Heart right ventricle (tissue), 16 donors: ENCODE measurements around the gene TDRKH. TPM values are rescaled to one million over a fixed set of nuclear protein-coding genes. Genes with fewer than 3 reads are reported as not detected.
A peak's percentile ranks its signal among the peaks of the same experiment; 100 is the strongest.

Source experiments
- ATAC-seq, 8 donors: fragments of 200-7000 bp; cut with Tn5 transposase; one replicate each; pipeline ENCODE4 v1.9.1; 2020; ENCODE audit warnings: mild to moderate bottlenecking in 8 of 8, moderate library complexity in 8 of 8, moderate number of reproducible peaks in 1 of 8
- DNase-seq, 2 donors: peaks; one replicate each; pipeline ENCODE4 v3.0.0-alpha.2; 2020
- H3K27ac ChIP-seq, 10 donors: fragments of 200-600 bp; sonication (generic) in 2 of 10; one replicate each; pipeline versions ENCODE4 v1.5.0 to v1.8.0; 2020 to 2022; ENCODE audit warnings: mild to moderate bottlenecking in 3 of 10
- H3K27me3 ChIP-seq, 7 donors: fragments of 200-600 bp; one replicate each; pipeline ENCODE4 v1.8.0; 2021 to 2022; ENCODE audit warnings: mild to moderate bottlenecking in 2 of 7
- H3K36me3 ChIP-seq, 9 donors: fragments of 200-600 bp; sonication (generic) in 1 of 9; one replicate each; pipeline versions ENCODE4 v1.5.0 to v1.8.0; 2020 to 2022; ENCODE audit warnings: mild to moderate bottlenecking in 2 of 9
- H3K4me1 ChIP-seq, 9 donors: fragments of 200-600 bp; sonication (generic) in 1 of 9; one replicate each; pipeline versions ENCODE4 v1.5.0 to v1.8.0; 2020 to 2022; ENCODE audit warnings: mild to moderate bottlenecking in 4 of 9
- H3K4me3 ChIP-seq, 10 donors: fragments of 200-600 bp; sonication (generic) in 2 of 10; one replicate each; pipeline versions ENCODE4 v1.5.0 to v1.8.0; 2020 to 2022; ENCODE audit warnings: mild to moderate bottlenecking in 7 of 10, moderate library complexity in 2 of 10
- H3K9me3 ChIP-seq, 11 donors: fragments of 200-600 bp in 10 of 11; sonication (generic) in 2 of 11; one replicate each; pipeline versions ENCODE4 v1.5.0 to v1.8.0; 2013 to 2022; ENCODE audit warnings: mild to moderate bottlenecking in 2 of 11, control low read depth in 1 of 11, moderate library complexity in 1 of 11
- CTCF ChIP-seq, 9 donors: fragments of 200-600 bp; sonication (generic) in 2 of 9; IDR thresholded peaks; one replicate each; pipeline versions ENCODE4 v1.5.0 to v1.8.0; 2021 to 2022; ENCODE audit warnings: antibody characterized with exemption in 9 of 9, mild to moderate bottlenecking in 5 of 9, moderate library complexity in 1 of 9
- WGBS, 2 donors: extraction: QIAGEN DNeasy Blood & Tissue Kit; methylation state at CpG; one replicate each; pipeline ENCODE4 v1.1.7; 2013; ENCODE audit warnings: inconsistent platforms in 1 of 2; 5-methylcytosine and 5-hydroxymethylcytosine counted together
- intact Hi-C, 10 donors: fragments of 100-400 bp; cut with DNase I; formaldehyde crosslinking; loops; one replicate each; pipeline versions ENCODE4 v1.11.1 to v1.14.2; 2022
- polyA plus RNA-seq, 2 donors: library from polyadenylated mRNA; stranded (reverse); fragments of 200-250 nt; gene quantifications; one replicate each; pipeline ENCODE4 v1.2.3, GENCODE V29; 2013
- total RNA-seq, 10 donors: library from RNA; stranded (reverse); fragmentation: NEBNext Ultra II Directional in 3 of 10; extraction: Animal tissue kit (Norgen Biotek cat#: 25700) in 3 of 10; gene quantifications; one replicate each; pipeline versions ENCODE4 v1.2.1 to v1.2.4, GENCODE V29; 2021 to 2023
- donor health status: Arrhythmogenic right ventricular cardiomyopathy.
- donor health status: ischemic (EF 13 %, LVEDD 7.1; RV severe dilation, severe dysfunction).
- donor health status: healthy with polysubstance abuse.
- donor health status: DM: no; HTN: yes; CAD: no.
- donor health status: DM: no; HTN: no; CAD: no.
- donor health status: ischemic (EF 25% LVEDD 6.9; RV normal size, moderate dysfunction).
- donor health status: ischemic (EF 25% LVEDD 5.7; RV mildly dilated, moderate dysfunction).
- donor health status: healthy.
- donor health status: DM: yes; HTN: yes; CAD: no.
- donor health status: Ischemic cardiomyopathy.
- donor health status: ischemic (EF 35%, LVEDD 5.7; RV mildly dilated, moderate dysfunction).
- donor health status: nonischemic (EF 11% LVEDD 7.7; RV severe dilation, severe dysfunction).
- donor health status: DM: yes; HTN: yes; CAD: no.
- donor health status: PGD.
- donor health status: ischemic (EF 29% LVEDD 5.4; RV normal size, mild dysfunction).
- donor health status: nonischemic (EF 23%, LVEDD 6.1; RV moderate dilation, normal function).

TDRKH gene
- total and polyA plus RNA-seq, 12 donors: 3.4 to 7.6 (median 5.0) TPM

DNA sequence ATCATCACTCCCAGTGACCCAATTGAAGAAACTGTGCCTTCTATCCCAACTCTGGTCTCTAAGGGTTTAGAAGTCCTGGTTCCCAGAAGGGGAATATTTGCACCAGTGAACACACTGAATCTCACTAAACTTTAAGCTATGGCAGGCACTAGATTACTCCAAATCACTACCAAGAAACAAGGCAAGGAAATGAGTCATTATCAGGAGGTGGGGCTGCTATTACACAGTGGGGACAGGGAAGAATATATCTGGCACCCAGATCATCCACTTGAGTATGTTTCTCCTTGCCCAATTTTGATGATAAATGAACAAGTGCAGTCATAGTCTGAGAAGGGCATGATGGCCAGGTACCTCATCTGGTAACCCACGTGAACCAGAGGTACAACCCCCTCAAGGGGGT, 34.0 kb downstream of the TDRKH start:
- WGBS, 2 donors: 77 to 86% methylated on average over 1 of the region's 1 CpG
- no peak overlapping the region for H3K27ac ChIP-seq
- peaks cover 0 to 54% (median 25%) of the 10 kb centered on the region in 9 donors for H3K36me3 ChIP-seq
- intact Hi-C loops: loop anchor here in 1 of 10 donors (10.0 kb wide), 1 partner anchor 49 kb away; the partner anchor contains the start of gene LINGO4
- no peak overlapping the region for H3K4me3 ChIP-seq
- DNase-seq: no peak
- ATAC-seq: no peak
- TF ChIP-seq CTCF (IDR thresholded peaks at IDR 0.05): no peak
- H3K9me3 ChIP-seq: no peaks in the 10 kb centered on the region
- no peaks in the 10 kb centered on the region for H3K27me3 ChIP-seq
- H3K4me1 ChIP-seq: no peaks in the 10 kb centered on the region

DNA sequence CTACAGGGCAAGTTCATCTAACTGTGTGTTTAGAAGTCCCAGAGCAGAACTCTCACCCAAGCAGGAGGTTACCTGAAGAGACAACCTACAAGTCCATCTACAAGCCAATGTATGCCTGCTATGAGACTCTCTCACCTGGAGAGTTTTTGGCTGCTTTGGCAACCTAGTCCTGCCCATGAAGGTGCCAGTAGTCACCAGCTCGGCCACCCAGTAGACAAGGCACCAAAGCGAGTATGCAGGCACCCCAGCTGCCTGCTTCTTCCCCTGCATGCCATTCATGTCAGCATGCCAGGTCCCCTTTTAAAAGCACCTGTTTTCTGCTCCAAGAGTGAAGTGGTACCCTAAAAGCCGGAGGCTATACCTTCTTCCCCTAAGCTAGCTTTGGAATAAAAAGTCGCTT, 48.8 kb downstream of the TDRKH start:
- Histone ChIP-seq H3K4me1 (no peaks in the 10 kb centered on the region), H3K9me3 (peaks cover 0 to 16% (median 0%) of the 10 kb centered on the region in 11 donors), H3K27me3 (peaks cover 0 to 9% (median 0%) of the 10 kb centered on the region in 7 donors), H3K36me3 (no peaks in the 10 kb centered on the region), H3K27ac (no peak overlapping the region), H3K4me3 (no peak overlapping the region)
- intact Hi-C loops: loop anchor here in 1 of 10 donors (5.0 kb wide), 1 partner anchor 204 kb away; no protein-coding TSS in a partner anchor
- DNase-seq (no peak), ATAC-seq (no peak)
- WGBS, 2 donors: 85% methylated on average over 4 of the region's 4 CpGs
- no peak for TF ChIP-seq CTCF (IDR thresholded peaks at IDR 0.05)

- DNase-seq: no peak
Observed at GRCh38 chr1:151739590-151740355, 50.5 kb downstream of the TDRKH start.

GRCh38 chr1:151737479-151737878, 52.8 kb downstream of the TDRKH start:
- intact Hi-C loops: loop anchor here (5.0 to 10.0 kb wide), 9 partner anchors 45 to 295 kb away; partner anchors contain the start of gene RORC (in 1 of the 10)
- TF ChIP-seq CTCF (IDR thresholded peaks at IDR 0.05): no peak
- H3K4me3 ChIP-seq: no peak overlapping the region
- no peak for DNase-seq
- H3K27me3 ChIP-seq: peaks cover 0 to 2% (median 0%) of the 10 kb centered on the region in 7 donors
- ATAC-seq: no peak
- peaks cover 0 to 16% (median 0%) of the 10 kb centered on the region in 11 donors for H3K9me3 ChIP-seq
- no peak overlapping the region for H3K27ac ChIP-seq
- H3K4me1 ChIP-seq: peaks cover 0 to 6% (median 0%) of the 10 kb centered on the region in 9 donors
- H3K36me3 ChIP-seq: no peaks in the 10 kb centered on the region

More at GRCh38 chr1:151739590-151740355, 50.5 kb downstream of the TDRKH start:
- H3K27ac ChIP-seq: no peak overlapping the region
- ATAC-seq: peak in 1 of 8 donors; percentile 50
- peaks cover 0 to 5% (median 0%) of the 10 kb centered on the region in 9 donors for H3K4me1 ChIP-seq
- WGBS, 2 donors: 63 to 64% methylated on average over 3 of the region's 3 CpGs
- H3K4me3 ChIP-seq: no peak overlapping the region
- intact Hi-C loops: loop anchor here (5.0 to 10.0 kb wide), 9 partner anchors 47 to 297 kb away; partner anchors contain the start of gene RORC (in 1 of the 10)
- no peaks in the 10 kb centered on the region for H3K36me3 ChIP-seq
- H3K27me3 ChIP-seq: no peaks in the 10 kb centered on the region
- TF ChIP-seq CTCF (IDR thresholded peaks at IDR 0.05): no peak
- H3K9me3 ChIP-seq: peaks cover 0 to 16% (median 0%) of the 10 kb centered on the region in 11 donors
